A549 (cell line): ENCODE results near the gene TMEM54. TPM values are rescaled to one million over a fixed set of nuclear protein-coding genes. Genes with fewer than 3 reads are reported as not detected.

Experiments used
- ATAC-seq, 2 experiments: fragments of 200-7000 bp in 1 of 2; fragments of >200 bp in 1 of 2; cut with Nextera tagmentation in 1 of 2; cut with Tn5 transposase in 1 of 2; 3 replicates each; pipeline versions ENCODE4 v1.8.0 to v1.9.1; 2018 to 2020; ENCODE audit warnings: mild to moderate bottlenecking in 1 of 2, moderate library complexity in 1 of 2
- CTCF ChIA-PET: fragments of 300-600 bp; sonication (Branson Sonifier 250); formaldehyde crosslinking; extraction: SDS; loops from one replicate; lab custom pipeline; 2021; ENCODE audit warnings: antibody characterized with exemption, inconsistent platforms; lab: Yijun Ruan, JAX
- POLR2A ChIA-PET: fragments of 350-600 bp; formaldehyde crosslinking; extraction: SDS; loops from one replicate; lab custom pipeline; 2021; ENCODE audit warnings: antibody characterized with exemption, inconsistent platforms; lab: Yijun Ruan, JAX
- DNase-seq, 2 experiments: peaks; one replicate each; pipeline versions ENCODE4 v3.0.0 to v3.0.0-alpha.2; 2011 to 2016; ENCODE audit warnings: low read depth in 1 of 2, low spot score in 1 of 2
- FAIRE-seq: peaks from 2 replicates; lab custom pipeline; 2011; peaks lifted over from hg19 to GRCh38; lab: Jason Lieb, UNC
- H3K27ac ChIP-seq, 2 experiments: fragments of >200 bp; sonication (Bioruptor Twin); formaldehyde crosslinking; 3 replicates each; pipeline ENCODE4 v1.5.1; 2016 to 2017
- H3K4me1 ChIP-seq: fragments of >200 bp; sonication (Bioruptor Twin); formaldehyde crosslinking; 3 replicates; pipeline ENCODE4 v1.6.1; 2016
- H3K4me2 ChIP-seq: fragments of >200 bp; sonication (Bioruptor Twin); formaldehyde crosslinking; 3 replicates; pipeline ENCODE4 v1.6.1; 2016
- H3K4me3 ChIP-seq: fragments of >200 bp; sonication (Bioruptor Twin); formaldehyde crosslinking; 3 replicates; pipeline ENCODE4 v1.5.1; 2016
- H3K9me3 ChIP-seq: fragments of >200 bp; sonication (Bioruptor Twin); formaldehyde crosslinking; 3 replicates; pipeline ENCODE4 v1.6.1; 2016
- ATOH8 ChIP-seq: fragments of 250-450 bp; sonication (Bioruptor Pico); IDR thresholded peaks from 2 replicates; pipeline ENCODE4 v1.5.0; 2020; ENCODE audit warnings: low read depth, mild to moderate bottlenecking, moderate library complexity
- BCL3 ChIP-seq: fragments of >200 bp; sonication (Bioruptor Twin); formaldehyde crosslinking; IDR thresholded peaks from 3 replicates; pipeline ENCODE4 v1.6.1; 2016
- CBX8 ChIP-seq: fragments of 200-600 bp; sonication (generic); IDR thresholded peaks from 2 replicates; pipeline ENCODE4 v1.6.1; 2016
- CHD4 ChIP-seq: fragments of 200-600 bp; sonication (generic); IDR thresholded peaks from 2 replicates; pipeline ENCODE4 v1.6.1; 2016; ENCODE audit warnings: antibody characterized with exemption, mild to moderate bottlenecking, borderline replicate concordance
- EHMT2 ChIP-seq: fragments of 200-600 bp; sonication (generic); IDR thresholded peaks from 2 replicates; pipeline ENCODE4 v1.6.1; 2016; ENCODE audit warnings: antibody characterized with exemption, low read depth, mild to moderate bottlenecking, moderate library complexity
- ESRRA ChIP-seq: fragments of 150-350 bp; IDR thresholded peaks from 2 replicates; pipeline ENCODE4 v1.6.1; 2014; ENCODE audit warnings: mild to moderate bottlenecking, low read length, borderline replicate concordance
- HES2 ChIP-seq: fragments of >200 bp; sonication (Bioruptor Twin); formaldehyde crosslinking; IDR thresholded peaks from 2 replicates; pipeline ENCODE4 v1.6.1; 2016
- HMGXB4 ChIP-seq: fragments of 250-450 bp; sonication (Bioruptor Pico); IDR thresholded peaks from 2 replicates; pipeline ENCODE4 v1.5.0; 2021; ENCODE audit warnings: mild to moderate bottlenecking, moderate library complexity, borderline replicate concordance
- HOXB5 ChIP-seq: fragments of 250-450 bp; sonication (Bioruptor Pico); IDR thresholded peaks from 2 replicates; pipeline ENCODE4 v1.5.0; 2020; ENCODE audit warnings: mild to moderate bottlenecking, moderate library complexity
- KDM1A ChIP-seq: fragments of 200-600 bp; sonication (generic); IDR thresholded peaks from 2 replicates; pipeline ENCODE4 v1.6.1; 2016; ENCODE audit warnings: low read depth, mild to moderate bottlenecking
- PBX3 ChIP-seq: IDR thresholded peaks from 2 replicates; pipeline ENCODE4 v1.6.1; 2012
- POLR2AphosphoS2 ChIP-seq: conservative IDR thresholded peaks from 2 replicates; pipeline ENCODE4 v1.6.1; 2012; ENCODE audit warnings: low read length, improper control_type of control experiment, inconsistent platforms
- RARB ChIP-seq: fragments of 250-450 bp; sonication (Bioruptor Pico); IDR thresholded peaks from 2 replicates; pipeline ENCODE4 v1.8.0; 2021; ENCODE audit warnings: mild to moderate bottlenecking, moderate library complexity
- TP53 ChIP-seq: fragments of 250-450 bp; sonication (Bioruptor Pico); IDR thresholded peaks from 2 replicates; pipeline ENCODE4 v1.5.0; 2021; ENCODE audit warnings: mild to moderate bottlenecking, moderate library complexity
- ZC3H11A ChIP-seq: fragments of 450-650 bp; IDR thresholded peaks from 2 replicates; pipeline ENCODE4 v1.6.1; 2014; ENCODE audit warnings: antibody characterized with exemption, mild to moderate bottlenecking
- ZSCAN20 ChIP-seq: fragments of 250-450 bp; sonication (Bioruptor Pico); IDR thresholded peaks from 2 replicates; pipeline ENCODE4 v1.8.0; 2022; ENCODE audit warnings: mild to moderate bottlenecking, moderate library complexity
- WGBS: methylation state at CpG from one replicate; pipeline ENCODE4 v1.1.6; 2017; ENCODE audit errors: missing lambda C conversion rate; 5-methylcytosine and 5-hydroxymethylcytosine counted together
- polyA plus RNA-seq, 4 experiments: library from polyadenylated mRNA; depleted of rRNA in 3 of 4; stranded (reverse); fragments of >200 nt; fragmentation: RNase III in 1 of 4; extraction: RNeasy Plus Mini Kit Qiagen cat#74134 plus additional on column Dnase treatment in 1 of 4; gene quantifications; 2 replicates in 3 of 4; 3 replicates in 1 of 4; pipeline ENCODE4 v1.2.3, GENCODE V29; 2011 to 2017

The TMEM54 gene
- polyA plus RNA-seq, 2 of the 4 experiments (the other 2 are of a cell fraction) = 22.1 to 29.7 TPM

- no peak for ATAC-seq
- Histone ChIP-seq H3K4me3 (no peak overlapping the region), H3K4me1 (0 out of 3 replicates have a peak, but pooled peaks cover 2% of the 10 kb centered on the region), H3K27ac (no peak overlapping the region), H3K9me3 (no peaks in the 10 kb centered on the region), H3K4me2 (no peak overlapping the region)
- 98% methylated on average over 12 of the region's 13 CpGs for WGBS
- CTCF ChIA-PET = interaction anchor here (0.9 to 1.2 kb wide), 2 partner anchors 144 to 467 kb away, joined by 3 read pairs; no protein-coding TSS in a partner anchor
- DNase-seq = no peak
- POLR2A ChIA-PET = no interaction called here
- FAIRE-seq = no peak
- TF ChIP-seq ZSCAN20 (CRISPR knock-in tag) = no peak
- TF ChIP-seq PBX3 = no peak
- no peak for TF ChIP-seq HOXB5
- TF ChIP-seq ESRRA = no peak
- no peak for TF ChIP-seq POLR2AphosphoS2
- no peak for TF ChIP-seq RARB (CRISPR knock-in tag)
- TF ChIP-seq ATOH8 (CRISPR knock-in tag) = no peak
- TF ChIP-seq HMGXB4 = no peak
- TF ChIP-seq, all 56 proteins: peak for 0
Measured at GRCh38 chr1:32868085-32868484, 33.1 kb downstream of the TMEM54 start.

GRCh38 chr1:32867671-32868070, 33.5 kb downstream of the TMEM54 start:
- POLR2A ChIA-PET = no interaction called here

GRCh38 chr1:32867151-32867550, 34.0 kb downstream of the TMEM54 start:
- WGBS = 85% methylated on average over 5 of the region's 5 CpGs
- FAIRE-seq = no peak
- POLR2A ChIA-PET = no interaction called here
- Histone ChIP-seq H3K4me3 (no peak overlapping the region), H3K4me2 (no peak overlapping the region), H3K27ac (no peak overlapping the region)
- CTCF ChIA-PET = interaction anchor here (0.8 to 1.4 kb wide), 3 partner anchors 25 to 466 kb away, joined by 3 read pairs; no protein-coding TSS in a partner anchor
- TF ChIP-seq HES2 = no peak
- TF ChIP-seq, all 56 proteins: peak for 0
- H3K9me3 ChIP-seq = no peaks in the 10 kb centered on the region
- H3K4me1 ChIP-seq = 0 out of 3 replicates have a peak, but pooled peaks cover 2% of the 10 kb centered on the region
- no peak for ATAC-seq
- DNase-seq = no peak

More at GRCh38 chr1:32867671-32868070, 33.5 kb downstream of the TMEM54 start:
- CTCF ChIA-PET = interaction anchor here (0.8 to 1.4 kb wide), 3 partner anchors 25 to 466 kb away, joined by 3 read pairs; no protein-coding TSS in a partner anchor
- 95% methylated on average over 7 of the region's 7 CpGs for WGBS
- Histone ChIP-seq H3K27ac (no peak overlapping the region), H3K9me3 (no peaks in the 10 kb centered on the region), H3K4me2 (no peak overlapping the region), H3K4me1 (0 out of 3 replicates have a peak, but pooled peaks cover 2% of the 10 kb centered on the region), H3K4me3 (no peak overlapping the region)
- TF ChIP-seq EHMT2 (no peak), CHD4 (no peak), KDM1A (no peak), CBX8 (no peak), ZC3H11A (no peak), TP53 (CRISPR knock-in tag) (no peak), BCL3 (no peak)
- DNase-seq (no peak), FAIRE-seq (no peak), ATAC-seq (no peak)
